ENCODE results near the gene DDX20.

The DDX20 gene

GRCh38 chr1:111732718-111733117 lies 23.0 kb upstream of the DDX20 start:
- H3K4me3 ChIP-seq (ENCODE audit: low read depth, low read length) = no peak overlapping the region
- H3K79me2 ChIP-seq = no peaks in the 10 kb centered on the region
- TF ChIP-seq, protein P1, sequence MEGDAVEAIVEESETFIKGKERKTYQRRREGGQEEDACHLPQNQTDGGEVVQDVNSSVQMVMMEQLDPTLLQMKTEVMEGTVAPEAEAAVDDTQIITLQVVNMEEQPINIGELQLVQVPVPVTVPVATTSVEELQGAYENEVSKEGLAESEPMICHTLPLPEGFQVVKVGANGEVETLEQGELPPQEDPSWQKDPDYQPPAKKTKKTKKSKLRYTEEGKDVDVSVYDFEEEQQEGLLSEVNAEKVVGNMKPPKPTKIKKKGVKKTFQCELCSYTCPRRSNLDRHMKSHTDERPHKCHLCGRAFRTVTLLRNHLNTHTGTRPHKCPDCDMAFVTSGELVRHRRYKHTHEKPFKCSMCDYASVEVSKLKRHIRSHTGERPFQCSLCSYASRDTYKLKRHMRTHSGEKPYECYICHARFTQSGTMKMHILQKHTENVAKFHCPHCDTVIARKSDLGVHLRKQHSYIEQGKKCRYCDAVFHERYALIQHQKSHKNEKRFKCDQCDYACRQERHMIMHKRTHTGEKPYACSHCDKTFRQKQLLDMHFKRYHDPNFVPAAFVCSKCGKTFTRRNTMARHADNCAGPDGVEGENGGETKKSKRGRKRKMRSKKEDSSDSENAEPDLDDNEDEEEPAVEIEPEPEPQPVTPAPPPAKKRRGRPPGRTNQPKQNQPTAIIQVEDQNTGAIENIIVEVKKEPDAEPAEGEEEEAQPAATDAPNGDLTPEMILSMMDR (IDR thresholded peaks at IDR 0.05) = no peak
- H3K36me3 ChIP-seq (ENCODE audit: control insufficient read depth, insufficient read depth, low read length) = no peaks in the 10 kb centered on the region
- no peak overlapping the region for H3K9ac ChIP-seq
- H3K9me3 ChIP-seq (ENCODE audit: control insufficient read depth, low read length) = no peaks in the 10 kb centered on the region
- peak overlapping the region; percentile 65 for H3K27ac ChIP-seq
- H3K27me3 ChIP-seq (ENCODE audit: control insufficient read depth, insufficient read depth, low read length) = no peaks in the 10 kb centered on the region
- H3K4me2 ChIP-seq (ENCODE audit: low read length) = no peak overlapping the region
- H3K4me1 ChIP-seq = no peaks in the 10 kb centered on the region
- H2AFZ ChIP-seq = no peak overlapping the region

GRCh38 chr1:111733183-111733991 lies 22.3 kb upstream of the DDX20 start:
- no peak overlapping the region for H3K4me2 ChIP-seq (ENCODE audit: low read length)
- H3K79me2 ChIP-seq = no peaks in the 10 kb centered on the region
- H3K4me3 ChIP-seq (ENCODE audit: low read depth, low read length) = no peak overlapping the region
- peak overlapping the region; percentile 65 for H3K27ac ChIP-seq
- H3K9ac ChIP-seq = no peak overlapping the region
- H3K4me1 ChIP-seq = no peaks in the 10 kb centered on the region
- TF ChIP-seq, protein P1 (IDR thresholded peaks at IDR 0.05) = no peak
- H2AFZ ChIP-seq = no peak overlapping the region
- no peaks in the 10 kb centered on the region for H3K27me3 ChIP-seq (ENCODE audit: control insufficient read depth, insufficient read depth, low read length)
- H3K36me3 ChIP-seq (ENCODE audit: control insufficient read depth, insufficient read depth, low read length) = no peaks in the 10 kb centered on the region
- no peaks in the 10 kb centered on the region for H3K9me3 ChIP-seq (ENCODE audit: control insufficient read depth, low read length)

GRCh38 chr1:111733992-111734341 lies 21.7 kb upstream of the DDX20 start:
- no peaks in the 10 kb centered on the region for H3K9me3 ChIP-seq (ENCODE audit: control insufficient read depth, low read length)
- TF ChIP-seq, protein P1 (IDR thresholded peaks at IDR 0.05) = no peak
- no peak overlapping the region for H2AFZ ChIP-seq
- peak overlapping the region; percentile 65 for H3K27ac ChIP-seq
- H3K4me3 ChIP-seq (ENCODE audit: low read depth, low read length) = no peak overlapping the region
- no peak overlapping the region for H3K4me2 ChIP-seq (ENCODE audit: low read length)
- no peak overlapping the region for H3K9ac ChIP-seq
- no peaks in the 10 kb centered on the region for H3K27me3 ChIP-seq (ENCODE audit: control insufficient read depth, insufficient read depth, low read length)
- no peaks in the 10 kb centered on the region for H3K79me2 ChIP-seq
- H3K36me3 ChIP-seq (ENCODE audit: control insufficient read depth, insufficient read depth, low read length) = no peaks in the 10 kb centered on the region
- H3K4me1 ChIP-seq = no peaks in the 10 kb centered on the region

GRCh38 chr1:111734426-111734825 lies 21.3 kb upstream of the DDX20 start:
- Histone ChIP-seq H2AFZ (no peak overlapping the region), H3K79me2 (no peaks in the 10 kb centered on the region), H3K4me1 (no peaks in the 10 kb centered on the region), H3K9me3 (ENCODE audit: control insufficient read depth, low read length) (no peaks in the 10 kb centered on the region), H3K4me3 (ENCODE audit: low read depth, low read length) (no peak overlapping the region), H3K9ac (no peak overlapping the region), H3K36me3 (ENCODE audit: control insufficient read depth, insufficient read depth, low read length) (no peaks in the 10 kb centered on the region), H3K4me2 (ENCODE audit: low read length) (no peak overlapping the region), H3K27me3 (ENCODE audit: control insufficient read depth, insufficient read depth, low read length) (no peaks in the 10 kb centered on the region), H3K27ac (no peak overlapping the region)
- TF ChIP-seq, protein P1 (IDR thresholded peaks at IDR 0.05) = no peak

GRCh38 chr1:111734856-111735255 lies 20.8 kb upstream of the DDX20 start:
- no peak overlapping the region for H3K4me2 ChIP-seq (ENCODE audit: low read length)
- H3K79me2 ChIP-seq = no peaks in the 10 kb centered on the region
- no peaks in the 10 kb centered on the region for H3K27me3 ChIP-seq (ENCODE audit: control insufficient read depth, insufficient read depth, low read length)
- H2AFZ ChIP-seq = no peak overlapping the region
- H3K9ac ChIP-seq = no peak overlapping the region
- H3K9me3 ChIP-seq (ENCODE audit: control insufficient read depth, low read length) = no peaks in the 10 kb centered on the region
- H3K27ac ChIP-seq = no peak overlapping the region
- no peaks in the 10 kb centered on the region for H3K36me3 ChIP-seq (ENCODE audit: control insufficient read depth, insufficient read depth, low read length)
- no peak overlapping the region for H3K4me3 ChIP-seq (ENCODE audit: low read depth, low read length)
- TF ChIP-seq, protein P1 (IDR thresholded peaks at IDR 0.05) = no peak
- H3K4me1 ChIP-seq = no peaks in the 10 kb centered on the region
